Measurements from ENCODE around the gene OR12D3.
"Not testable (repeated sequence)": the region's sequence is repeated elsewhere in the genome, so short reads cannot be mapped to it uniquely, and the experiment has no call there.

OR12D3 gene

GRCh38 chr6:29375191-29375590 lies at the start of gene OR12D3:
Gene OR12D3, minus strand, starts transcription at chr6:29375291. Its CDS starts 4 bp downstream, at chr6:29375287.
- DNase-seq (ENCODE audit: extremely low read depth in 1 of 2, low read depth in 1 of 2) = no peak

GRCh38 chr6:29424575-29424974 lies 49.5 kb upstream of the OR12D3 start:
- no peak for DNase-seq (ENCODE audit: extremely low read depth in 1 of 2, low read depth in 1 of 2)

GRCh38 chr6:29424168-29424567 lies 49.1 kb upstream of the OR12D3 start:
- no peak for DNase-seq (ENCODE audit: extremely low read depth in 1 of 2, low read depth in 1 of 2)

GRCh38 chr6:29419516-29419915 lies 44.4 kb upstream of the OR12D3 start:
- no peak for DNase-seq (ENCODE audit: extremely low read depth in 1 of 2, low read depth in 1 of 2)

- no peak for DNase-seq (ENCODE audit: extremely low read depth in 1 of 2, low read depth in 1 of 2)
These were observed 39.5 kb upstream of the OR12D3 start, which contains the start of gene OR12D1 for GRCh38 chr6:29414588-29414987. Gene OR12D1, plus strand, starts transcription at chr6:29414928.

GRCh38 chr6:29403801-29404200 lies 28.7 kb upstream of the OR12D3 start:
- no peak for DNase-seq (ENCODE audit: extremely low read depth in 1 of 2, low read depth in 1 of 2)

- no peak for DNase-seq (ENCODE audit: extremely low read depth in 1 of 2, low read depth in 1 of 2)
These were observed 24.4 kb upstream of the OR12D3 start for GRCh38 chr6:29399525-29399924.

GRCh38 chr6:29395331-29395730 lies 20.2 kb upstream of the OR12D3 start, which contains the start of gene OR12D2:
Gene OR12D2, plus strand, starts transcription at chr6:29395631. Its CDS starts 1,069 bp downstream, at chr6:29396700.
- DNase-seq (ENCODE audit: extremely low read depth in 1 of 2, low read depth in 1 of 2) = no peak

- DNase-seq (ENCODE audit: extremely low read depth in 1 of 2, low read depth in 1 of 2) = no peak
These were observed 13.4 kb upstream of the OR12D3 start for GRCh38 chr6:29388533-29388932.

- DNase-seq (ENCODE audit: extremely low read depth in 1 of 2, low read depth in 1 of 2) = no peak
These were observed 912 bp upstream of the OR12D3 start for GRCh38 chr6:29376003-29376402.

- no peak for DNase-seq (ENCODE audit: extremely low read depth in 1 of 2, low read depth in 1 of 2)
These were observed 6.3 kb downstream of the OR12D3 start, which contains the start of gene OR5V1 for GRCh38 chr6:29368765-29369164. Gene OR5V1, minus strand, starts transcription at chr6:29368865. Its CDS starts 12,670 bp downstream, at chr6:29356195.

- DNase-seq (ENCODE audit: extremely low read depth in 1 of 2, low read depth in 1 of 2) = no peak
These were observed 19.5 kb downstream of the OR12D3 start for GRCh38 chr6:29355603-29356002.

GRCh38 chr6:29354980-29355379 lies 20.1 kb downstream of the OR12D3 start:
- no peak for DNase-seq (ENCODE audit: extremely low read depth in 1 of 2, low read depth in 1 of 2)

- not testable (repeated sequence) for DNase-seq (ENCODE audit: extremely low read depth in 1 of 2, low read depth in 1 of 2)
These were observed 25.7 kb downstream of the OR12D3 start for GRCh38 chr6:29349348-29349747.

- no peak for DNase-seq (ENCODE audit: extremely low read depth in 1 of 2, low read depth in 1 of 2)
These were observed 29.7 kb downstream of the OR12D3 start for GRCh38 chr6:29345380-29345779.

GRCh38 chr6:29336269-29336668 lies 38.8 kb downstream of the OR12D3 start:
- no peak for DNase-seq (ENCODE audit: extremely low read depth in 1 of 2, low read depth in 1 of 2)

GRCh38 chr6:29332676-29333075 lies 42.4 kb downstream of the OR12D3 start:
- no peak for DNase-seq (ENCODE audit: extremely low read depth in 1 of 2, low read depth in 1 of 2)

GRCh38 chr6:29325777-29326176 lies 49.3 kb downstream of the OR12D3 start:
- no peak for DNase-seq (ENCODE audit: extremely low read depth in 1 of 2, low read depth in 1 of 2)
